IMR-90 (cell line): ENCODE measurements around the gene MICALL2. TPM values are rescaled to one million over a fixed set of nuclear protein-coding genes. Genes with fewer than 3 reads are reported as not detected.

Experiments
- ATAC-seq: fragments of 200-7000 bp; cut with Tn5 transposase; 2 replicates; pipeline ENCODE4 v1.9.1; 2020; ENCODE audit warnings: low read depth, mild to moderate bottlenecking, moderate library complexity
- BruUV-seq: library from RNA; stranded (reverse); fragments of 400-500 nt; replicated peaks from 2 replicates; lab custom pipeline; 2021; lab: Mats Ljungman, UMichigan
- CTCF ChIA-PET: fragments of 300-600 bp; formaldehyde crosslinking; extraction: SDS; loops from one replicate; lab custom pipeline; 2021; ENCODE audit warnings: antibody characterized with exemption; lab: Yijun Ruan, JAX
- POLR2A ChIA-PET: fragments of 300-600 bp; sonication (Branson Sonifier 250); formaldehyde crosslinking; loops from one replicate; lab custom pipeline; 2022; ENCODE audit warnings: antibody characterized with exemption; ENCODE audit not compliant: unreplicated experiment; lab: Charles Lee
- DNase-seq: peaks from one replicate; pipeline ENCODE4 v3.0.0; 2013
- H2AFZ ChIP-seq: replicated peaks from 2 replicates; pipeline ENCODE3; 2013; ENCODE audit warnings: low read length, mild to moderate bottlenecking; ENCODE audit not compliant: poor library complexity
- H2AK5ac ChIP-seq: 2 replicates; pipeline ENCODE4 v1.6.1; 2013; ENCODE audit warnings: low read depth, low read length, inconsistent platforms
- H2AK9ac ChIP-seq: replicated peaks from 2 replicates; pipeline ENCODE3; 2013; ENCODE audit warnings: mild to moderate bottlenecking, low read depth, low read length, moderate library complexity; ENCODE audit not compliant: poor library complexity
- H2BK120ac ChIP-seq: 2 replicates; pipeline ENCODE4 v1.6.1; 2013; ENCODE audit warnings: low read depth, low read length, inconsistent platforms
- H2BK15ac ChIP-seq: 3 replicates; pipeline ENCODE4 v1.6.1; 2013; ENCODE audit warnings: low read depth, low read length, inconsistent platforms
- H2BK20ac ChIP-seq: 2 replicates; pipeline ENCODE4 v1.6.1; 2013; ENCODE audit warnings: low read depth, mild to moderate bottlenecking, inconsistent platforms, low read length, moderate library complexity
- H2BK5ac ChIP-seq: 2 replicates; pipeline ENCODE4 v1.6.1; 2013; ENCODE audit warnings: mild to moderate bottlenecking, low read depth, low read length, inconsistent platforms; ENCODE audit not compliant: poor library complexity, severe bottlenecking
- H3K14ac ChIP-seq: replicated peaks from 2 replicates; pipeline ENCODE4 v1.6.1; 2013; ENCODE audit warnings: low read depth, low read length, inconsistent platforms
- H3K18ac ChIP-seq: 2 replicates; pipeline ENCODE4 v1.6.1; 2013; ENCODE audit warnings: low read depth, low read length, control low read depth
- H3K23ac ChIP-seq: 2 replicates; pipeline ENCODE4 v1.6.1; 2013; ENCODE audit warnings: low read depth, low read length, inconsistent platforms
- H3K27ac ChIP-seq: 2 replicates; pipeline ENCODE4 v1.5.1; 2013; ENCODE audit warnings: mild to moderate bottlenecking, control low read depth, low read length; ENCODE audit not compliant: insufficient read depth
- H3K27me3 ChIP-seq: 2 replicates; pipeline ENCODE4 v1.6.1; 2013; ENCODE audit warnings: low read length; ENCODE audit not compliant: control insufficient read depth, insufficient read depth
- H3K36me3 ChIP-seq: 2 replicates; pipeline ENCODE4 v1.6.1; 2013; ENCODE audit warnings: low read length, mixed read lengths; ENCODE audit not compliant: control insufficient read depth, insufficient read depth
- H3K4ac ChIP-seq: 2 replicates; pipeline ENCODE4 v1.6.1; 2013; ENCODE audit warnings: low read depth, low read length, inconsistent platforms
- H3K4me1 ChIP-seq: 2 replicates; pipeline ENCODE4 v1.6.1; 2013; ENCODE audit warnings: low read length, mixed read lengths; ENCODE audit not compliant: control insufficient read depth, insufficient read depth
- H3K4me2 ChIP-seq: 2 replicates; pipeline ENCODE4 v1.6.1; 2013; ENCODE audit warnings: low read depth, mild to moderate bottlenecking, control low read depth, low read length, moderate library complexity
- H3K4me3 ChIP-seq: 2 replicates; pipeline ENCODE4 v1.5.1; 2013; ENCODE audit warnings: low read depth, mild to moderate bottlenecking, control low read depth, low read length, moderate library complexity; ENCODE audit not compliant: insufficient read depth
- H3K56ac ChIP-seq: 2 replicates; pipeline ENCODE4 v1.6.1; 2013; ENCODE audit warnings: low read length, inconsistent platforms; ENCODE audit not compliant: insufficient read depth; ENCODE audit errors: extremely low read depth
- H3K79me1 ChIP-seq, 2 experiments: 2 replicates each; pipeline ENCODE4 v1.6.1; 2013; ENCODE audit warnings: low read length in 2 of 2, inconsistent platforms in 1 of 2, low read depth in 1 of 2
- H3K9ac ChIP-seq: 2 replicates; pipeline ENCODE4 v1.6.1; 2013; ENCODE audit warnings: low read depth, low read length, control low read depth
- H3K9me1 ChIP-seq: 2 replicates; pipeline ENCODE4 v1.6.1; 2013; ENCODE audit warnings: low read length, inconsistent platforms; ENCODE audit not compliant: insufficient read depth
- H3K9me3 ChIP-seq: 2 replicates; pipeline ENCODE4 v1.6.1; 2013; ENCODE audit warnings: low read length; ENCODE audit not compliant: control insufficient read depth, insufficient read depth
- H4K20me1 ChIP-seq: 2 replicates; pipeline ENCODE4 v1.6.1; 2013; ENCODE audit warnings: low read length, inconsistent platforms; ENCODE audit not compliant: insufficient read depth
- H4K5ac ChIP-seq: 2 replicates; pipeline ENCODE4 v1.6.1; 2013; ENCODE audit warnings: mild to moderate bottlenecking, low read depth, low read length, control low read depth
- H4K8ac ChIP-seq, 2 experiments: 2 replicates each; pipeline ENCODE4 v1.6.1; 2013; ENCODE audit warnings: low read depth in 2 of 2, low read length in 2 of 2, control low read depth in 1 of 2, inconsistent platforms in 1 of 2
- H4K91ac ChIP-seq: 2 replicates; pipeline ENCODE4 v1.6.1; 2013; ENCODE audit warnings: low read depth, low read length, inconsistent platforms; ENCODE audit not compliant: insufficient read depth
- BHLHE40 ChIP-seq: fragments of 150-350 bp; IDR thresholded peaks from 2 replicates; pipeline ENCODE4 v1.6.1; 2016; ENCODE audit warnings: mild to moderate bottlenecking, low read depth, low read length
- CEBPB ChIP-seq: IDR thresholded peaks from 2 replicates; pipeline ENCODE4 v1.6.1; 2012; ENCODE audit warnings: low read depth, low read length, improper control_type of control experiment
- FOS ChIP-seq: fragments of 150-350 bp; IDR thresholded peaks from 2 replicates; pipeline ENCODE4 v1.6.1; 2016; ENCODE audit warnings: low read depth, low read length
- MAFK ChIP-seq: IDR thresholded peaks from 2 replicates; pipeline ENCODE4 v1.6.1; 2012; ENCODE audit warnings: low read depth, low read length, improper control_type of control experiment
- MAZ ChIP-seq: IDR thresholded peaks from 2 replicates; pipeline ENCODE4 v1.6.1; 2012; ENCODE audit warnings: low read depth, mild to moderate bottlenecking, low read length, improper control_type of control experiment, moderate library complexity, borderline replicate concordance
- MXI1 ChIP-seq: IDR thresholded peaks from 2 replicates; pipeline ENCODE4 v1.6.1; 2012; ENCODE audit warnings: low read depth, mild to moderate bottlenecking, low read length, moderate library complexity, borderline replicate concordance
- NFE2L2 ChIP-seq: fragments of 150-350 bp; IDR thresholded peaks from 2 replicates; pipeline ENCODE4 v1.6.1; 2016; ENCODE audit warnings: low read depth, mild to moderate bottlenecking, low read length
- POLR2A ChIP-seq: IDR thresholded peaks from 2 replicates; pipeline ENCODE4 v1.6.1; 2012; ENCODE audit warnings: mild to moderate bottlenecking, low read depth, low read length
- RAD21 ChIP-seq: IDR thresholded peaks from 2 replicates; pipeline ENCODE4 v1.6.1; 2012; ENCODE audit warnings: low read length, improper control_type of control experiment
- RCOR1 ChIP-seq: IDR thresholded peaks from 2 replicates; pipeline ENCODE4 v1.6.1; 2012; ENCODE audit warnings: mild to moderate bottlenecking, low read length, improper control_type of control experiment; ENCODE audit not compliant: insufficient replicate concordance
- SMC3 ChIP-seq: fragments of 150-350 bp; IDR thresholded peaks from 2 replicates; pipeline ENCODE4 v1.6.1; 2016; ENCODE audit warnings: low read depth, mild to moderate bottlenecking, antibody characterized with exemption, low read length, moderate library complexity
- WGBS, 2 experiments: methylation state at CpG; one replicate each; pipeline versions ENCODE4 v1.1.5 to v1.1.7; 2013; ENCODE audit warnings: missing lambda C conversion rate in 2 of 2; ENCODE audit not compliant: insufficient read length in 1 of 2; ENCODE audit errors: extremely low coverage in 2 of 2; 5-methylcytosine and 5-hydroxymethylcytosine counted together
- dilution Hi-C: fragments of 300-500 bp; cut with HindIII; formaldehyde crosslinking; loops from one replicate; pipeline ENCODE4 v1.14.3; 2018; ENCODE audit warnings: low sequenced_read_pairs; ENCODE audit not compliant: unreplicated experiment
- in situ Hi-C: fragments of 300-500 bp; cut with MboI; formaldehyde crosslinking; loops from 3 replicates; pipeline ENCODE4 v1.14.3; 2019; ENCODE audit warnings: low sequenced_read_pairs, inconsistent platforms, mixed read lengths
- intact Hi-C: fragments of 100-400 bp; cut with micrococcal nuclease; formaldehyde crosslinking; loops from 2 replicates; pipeline ENCODE4 v1.10.0; 2022
- polyA plus RNA-seq, 3 experiments: library from polyadenylated mRNA; depleted of rRNA; stranded (reverse); fragments of >200 nt; gene quantifications; 2 replicates each; pipeline ENCODE4 v1.2.3, GENCODE V29; 2012; ENCODE audit warnings: low replicate concordance in 1 of 3
- total RNA-seq: library from RNA; depleted of rRNA; stranded (reverse); fragments of >200 nt; gene quantifications from 2 replicates; pipeline ENCODE4 v1.2.3, GENCODE V29; 2012
- TF ChIP-seq, protein P1 (sequence below): fragments of 150-350 bp; IDR thresholded peaks from 2 replicates; pipeline ENCODE4 v1.6.1; 2016; ENCODE audit warnings: low read depth, mild to moderate bottlenecking, low read length, moderate library complexity, borderline replicate concordance
- TF ChIP-seq, protein P2 (sequence below): conservative IDR thresholded peaks from 2 replicates; pipeline ENCODE4 v1.5.1; 2012; ENCODE audit warnings: mild to moderate bottlenecking, low read depth, low read length, improper control_type of control experiment

MICALL2 gene
- total and polyA plus RNA-seq, 2 of the 4 experiments (the other 2 are of a cell fraction): 6.6 to 34.1 TPM

DNA sequence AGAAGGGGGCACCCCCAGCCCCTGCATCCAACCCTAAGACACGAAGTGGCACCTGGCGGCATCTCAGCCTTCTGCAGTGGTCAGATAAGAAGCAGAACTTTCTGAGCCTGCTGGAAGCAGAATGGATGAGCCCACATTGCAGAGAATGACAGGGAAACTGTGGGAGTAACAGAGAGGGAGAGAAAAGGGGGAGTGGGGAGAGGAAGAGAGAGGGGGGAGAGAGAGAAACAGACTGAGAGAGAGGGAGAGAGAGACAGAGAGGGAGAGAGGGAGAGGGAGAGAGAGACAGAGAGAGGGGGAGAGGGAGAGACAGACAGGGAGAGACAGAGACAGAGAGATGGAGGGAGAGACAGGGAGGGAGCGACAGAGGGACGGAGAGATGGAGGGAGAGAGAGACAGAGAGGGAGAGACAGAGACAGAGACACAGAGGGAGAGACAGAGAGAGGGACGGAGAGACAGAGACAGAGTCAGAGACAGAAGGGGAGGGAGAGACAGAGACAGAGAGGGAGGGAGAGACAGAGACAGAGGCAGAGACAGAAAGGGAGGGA, 35.9 kb downstream of the MICALL2 start:
- Histone ChIP-seq H2AK5ac (no peak overlapping the region), H3K9me1 (no peaks in the 10 kb centered on the region), H3K4me1 (no peaks in the 10 kb centered on the region), H4K20me1 (no peaks in the 10 kb centered on the region), H3K23ac (no peak overlapping the region), H3K36me3 (no peaks in the 10 kb centered on the region), H4K5ac (no peak overlapping the region), H3K27me3 (peaks cover 33% of the 10 kb centered on the region), H4K8ac (no peak overlapping the region), H3K4ac (no peak overlapping the region), H3K14ac (no peak overlapping the region), H3K18ac (no peak overlapping the region), H2BK5ac (no peak overlapping the region), H2AFZ (peak overlapping the region; percentile 43), H2AK9ac (no peak overlapping the region), H2BK15ac (no peak overlapping the region), H3K79me1 (no peaks in the 10 kb centered on the region), H2BK120ac (no peak overlapping the region), H4K91ac (no peak overlapping the region), H3K56ac (no peak overlapping the region), H3K9ac (no peak overlapping the region), H2BK20ac (no peak overlapping the region), H3K4me2 (no peak overlapping the region), H3K27ac (no peak overlapping the region), H3K4me3 (no peak overlapping the region), H3K9me3 (peaks cover 2% of the 10 kb centered on the region; the same call in 1 of the 2 replicates)
- POLR2A ChIA-PET: no interaction called here
- intact Hi-C loops: no loop called here
- no TSS peak for BruUV-seq
- no peak for DNase-seq
- CTCF ChIA-PET: interaction anchor here (1.8 kb wide), 1 partner anchor 9 kb away, joined by 5 read pairs; no protein-coding TSS in a partner anchor
- WGBS, 2 experiments: 77% methylated on average over 3 of the region's 5 CpGs; no CpG with 5 or more reads in 1 of the 2 experiments
- dilution Hi-C loops: no loop called here
- ATAC-seq: no peak
- in situ Hi-C loops: no loop called here
- TF ChIP-seq CEBPB (no peak), MAZ (no peak), BHLHE40 (no peak), SMC3 (no peak), RCOR1 (no peak), POLR2A (no peak), MXI1 (no peak), RAD21 (no peak), FOS (no peak), NFE2L2 (no peak), MAFK (no peak)
- TF ChIP-seq, protein P1, sequence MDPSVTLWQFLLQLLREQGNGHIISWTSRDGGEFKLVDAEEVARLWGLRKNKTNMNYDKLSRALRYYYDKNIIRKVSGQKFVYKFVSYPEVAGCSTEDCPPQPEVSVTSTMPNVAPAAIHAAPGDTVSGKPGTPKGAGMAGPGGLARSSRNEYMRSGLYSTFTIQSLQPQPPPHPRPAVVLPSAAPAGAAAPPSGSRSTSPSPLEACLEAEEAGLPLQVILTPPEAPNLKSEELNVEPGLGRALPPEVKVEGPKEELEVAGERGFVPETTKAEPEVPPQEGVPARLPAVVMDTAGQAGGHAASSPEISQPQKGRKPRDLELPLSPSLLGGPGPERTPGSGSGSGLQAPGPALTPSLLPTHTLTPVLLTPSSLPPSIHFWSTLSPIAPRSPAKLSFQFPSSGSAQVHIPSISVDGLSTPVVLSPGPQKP: no peak
- TF ChIP-seq, protein P2, sequence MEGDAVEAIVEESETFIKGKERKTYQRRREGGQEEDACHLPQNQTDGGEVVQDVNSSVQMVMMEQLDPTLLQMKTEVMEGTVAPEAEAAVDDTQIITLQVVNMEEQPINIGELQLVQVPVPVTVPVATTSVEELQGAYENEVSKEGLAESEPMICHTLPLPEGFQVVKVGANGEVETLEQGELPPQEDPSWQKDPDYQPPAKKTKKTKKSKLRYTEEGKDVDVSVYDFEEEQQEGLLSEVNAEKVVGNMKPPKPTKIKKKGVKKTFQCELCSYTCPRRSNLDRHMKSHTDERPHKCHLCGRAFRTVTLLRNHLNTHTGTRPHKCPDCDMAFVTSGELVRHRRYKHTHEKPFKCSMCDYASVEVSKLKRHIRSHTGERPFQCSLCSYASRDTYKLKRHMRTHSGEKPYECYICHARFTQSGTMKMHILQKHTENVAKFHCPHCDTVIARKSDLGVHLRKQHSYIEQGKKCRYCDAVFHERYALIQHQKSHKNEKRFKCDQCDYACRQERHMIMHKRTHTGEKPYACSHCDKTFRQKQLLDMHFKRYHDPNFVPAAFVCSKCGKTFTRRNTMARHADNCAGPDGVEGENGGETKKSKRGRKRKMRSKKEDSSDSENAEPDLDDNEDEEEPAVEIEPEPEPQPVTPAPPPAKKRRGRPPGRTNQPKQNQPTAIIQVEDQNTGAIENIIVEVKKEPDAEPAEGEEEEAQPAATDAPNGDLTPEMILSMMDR: no peak
